UCSD-AML1 (cell line): ENCODE measurements around the gene USH1G.
"Not testable (repeated sequence)": the region's sequence is repeated elsewhere in the genome, so short reads cannot be mapped to it uniquely, and the experiment has no call there.

Source experiments
- DNase-seq: peaks from one replicate; lab custom pipeline; 2025; ENCODE audit not compliant: unreplicated experiment; lab: John Stamatoyannopoulos, UW

The USH1G gene

GRCh38 chr17:74906214-74906793 is 16.8 kb downstream of the USH1G start:
- not testable (repeated sequence) for DNase-seq

- no peak for DNase-seq
Measured at GRCh38 chr17:74904687-74905409, 18.2 kb downstream of the USH1G start.

- no peak for DNase-seq
Measured at GRCh38 chr17:74903671-74904070, 19.4 kb downstream of the USH1G start.

- DNase-seq = no peak
Measured at GRCh38 chr17:74903034-74903433, 20.0 kb downstream of the USH1G start.

- DNase-seq = no peak
Measured at GRCh38 chr17:74901353-74902135, 21.5 kb downstream of the USH1G start.

GRCh38 chr17:74900208-74900607 is 22.8 kb downstream of the USH1G start:
- DNase-seq = no peak

- DNase-seq = no peak
Measured at GRCh38 chr17:74898376-74898946, 24.6 kb downstream of the USH1G start.

- DNase-seq = no peak
Measured at GRCh38 chr17:74893936-74894671, 29.0 kb downstream of the USH1G start.

- DNase-seq = no peak
Measured at GRCh38 chr17:74892974-74893911, 29.8 kb downstream of the USH1G start, which contains the start of gene FADS6. TSS of gene FADS6 (minus strand) at chr17:74893633. CDS start at chr17:74893595, 38 bp downstream.

- DNase-seq = no peak
Measured at GRCh38 chr17:74892013-74892841, 30.8 kb downstream of the USH1G start.

- DNase-seq = no peak
Measured at GRCh38 chr17:74890554-74890953, 32.5 kb downstream of the USH1G start.

- no peak for DNase-seq
Measured at GRCh38 chr17:74888469-74888868, 34.6 kb downstream of the USH1G start.

GRCh38 chr17:74883241-74883745 is 39.8 kb downstream of the USH1G start:
- peak; percentile 42 for DNase-seq

GRCh38 chr17:74882517-74883240 is 40.4 kb downstream of the USH1G start:
- no peak for DNase-seq

GRCh38 chr17:74881073-74881472 is 42.0 kb downstream of the USH1G start:
- no peak for DNase-seq

GRCh38 chr17:74879308-74879707 is 43.7 kb downstream of the USH1G start:
- DNase-seq = no peak

- no peak for DNase-seq
Measured at GRCh38 chr17:74878658-74879057, 44.4 kb downstream of the USH1G start.
